ENCODE results near the gene ZNF333. TPM values are rescaled to one million over a fixed set of nuclear protein-coding genes. Genes with fewer than 3 reads are reported as not detected.
A peak's percentile ranks its signal among the peaks of the same experiment; 100 is the strongest.

The ZNF333 gene
- 18.1 TPM for total RNA-seq

DNA sequence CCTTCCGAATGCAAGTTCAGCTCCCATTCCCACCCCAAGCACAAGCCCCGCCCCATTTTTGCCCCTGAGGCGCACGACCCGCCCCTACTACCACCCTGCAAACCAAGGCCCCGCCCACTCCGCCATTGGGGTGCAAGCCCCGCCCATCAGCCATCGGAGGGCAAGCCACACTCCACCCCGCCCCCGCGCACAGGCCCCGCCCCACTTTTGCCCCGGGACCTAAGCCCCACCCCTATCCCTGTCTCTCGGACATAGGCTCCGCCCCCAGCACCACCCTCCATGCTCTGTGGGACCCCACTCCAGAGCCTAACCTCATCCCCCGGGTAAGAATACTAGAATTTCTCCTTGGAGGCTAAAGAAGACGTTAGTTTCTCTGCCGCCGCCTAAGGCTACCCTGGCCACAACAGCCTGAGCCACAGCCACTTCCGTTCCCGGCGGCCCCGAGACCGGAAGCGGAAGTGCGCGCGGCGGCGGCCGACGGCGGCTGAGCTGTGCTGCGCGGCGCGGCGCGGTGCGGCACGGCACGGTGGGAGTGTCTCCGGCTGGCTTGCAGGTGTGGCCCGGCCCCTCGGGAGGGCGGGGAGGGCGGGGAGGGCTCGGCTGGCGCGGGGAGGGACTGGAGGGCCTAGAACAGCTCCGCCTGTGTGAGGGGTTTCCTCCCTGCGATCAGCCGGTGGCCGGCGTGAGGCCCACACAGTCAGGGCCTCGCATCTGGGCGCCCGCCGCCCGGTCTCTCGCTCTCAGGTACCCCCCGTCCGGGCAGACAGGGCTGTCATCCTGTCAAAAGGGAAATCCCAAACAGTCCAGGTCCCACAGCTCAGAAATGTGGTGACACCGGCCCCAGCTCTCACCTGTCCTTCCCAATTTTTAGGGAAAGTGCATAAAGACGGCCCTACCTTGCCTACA lies at the start of gene ZNF333:
TSS of gene ZNF333 (plus strand) at position 451 of the 906 bp plus-strand sequence. CDS start 3,444 bp downstream, outside the sequence.
- peak; percentile 95 for DNase-seq

DNA sequence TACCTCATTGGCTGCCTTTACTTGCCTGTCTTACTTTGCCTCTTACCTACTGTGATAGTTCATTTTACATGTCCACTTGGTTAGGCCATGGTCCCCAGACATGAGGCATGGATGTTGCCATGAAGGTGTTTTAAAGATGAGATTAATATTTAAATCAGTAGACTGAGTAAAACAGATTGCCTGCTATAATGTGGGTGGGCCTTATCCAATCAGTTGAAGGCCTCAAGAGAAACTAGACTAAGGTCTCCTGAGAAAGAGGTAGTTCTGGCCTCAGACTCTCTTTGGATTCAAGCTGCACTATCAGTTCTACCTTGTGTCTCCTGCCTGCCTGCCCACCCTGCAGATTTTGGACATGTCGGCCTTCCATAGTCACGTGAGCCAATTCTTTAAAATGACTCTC lies 41.3 kb upstream of the ZNF333 start:
- no peak for DNase-seq

DNA sequence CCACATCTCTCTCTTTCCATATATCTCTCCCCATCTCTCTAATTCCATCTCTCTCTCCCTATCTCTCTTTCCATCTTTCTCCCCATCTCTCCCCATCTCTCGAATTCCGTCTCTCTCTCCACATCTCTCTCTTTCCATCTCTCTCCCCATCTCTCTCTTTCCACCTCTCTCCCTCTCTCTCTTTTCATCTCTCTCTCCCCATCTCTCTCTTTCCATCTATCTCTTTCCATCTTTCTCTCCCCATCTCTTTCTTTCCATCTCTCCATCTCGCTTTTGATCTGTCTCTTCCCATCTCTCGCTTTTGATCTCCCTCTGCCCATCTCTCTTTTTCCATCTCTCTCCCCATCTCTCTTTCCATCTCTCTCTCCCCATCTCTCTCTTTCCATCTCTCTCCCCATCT lies 40.8 kb upstream of the ZNF333 start:
- no peak for DNase-seq

DNA sequence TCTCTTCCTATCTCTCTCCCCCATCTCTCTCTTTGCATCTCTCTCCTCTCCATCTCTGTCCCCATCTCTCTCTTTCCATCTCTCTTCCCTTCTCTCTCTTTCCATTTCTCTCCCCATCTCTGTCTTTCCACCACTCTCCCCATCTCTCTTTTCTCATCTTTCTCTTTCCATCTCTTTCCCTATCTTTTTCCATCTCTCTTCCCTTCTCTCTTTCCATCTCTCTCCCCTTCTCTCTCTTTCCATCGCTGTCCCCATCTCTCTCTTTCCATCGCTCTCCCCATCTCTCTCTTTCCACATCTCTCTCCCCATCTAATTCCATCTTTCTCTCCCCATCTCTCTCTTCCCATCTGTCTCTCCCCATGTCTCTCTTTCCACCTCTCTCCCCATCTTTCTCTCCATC lies 39.7 kb upstream of the ZNF333 start:
- DNase-seq: no peak

DNA sequence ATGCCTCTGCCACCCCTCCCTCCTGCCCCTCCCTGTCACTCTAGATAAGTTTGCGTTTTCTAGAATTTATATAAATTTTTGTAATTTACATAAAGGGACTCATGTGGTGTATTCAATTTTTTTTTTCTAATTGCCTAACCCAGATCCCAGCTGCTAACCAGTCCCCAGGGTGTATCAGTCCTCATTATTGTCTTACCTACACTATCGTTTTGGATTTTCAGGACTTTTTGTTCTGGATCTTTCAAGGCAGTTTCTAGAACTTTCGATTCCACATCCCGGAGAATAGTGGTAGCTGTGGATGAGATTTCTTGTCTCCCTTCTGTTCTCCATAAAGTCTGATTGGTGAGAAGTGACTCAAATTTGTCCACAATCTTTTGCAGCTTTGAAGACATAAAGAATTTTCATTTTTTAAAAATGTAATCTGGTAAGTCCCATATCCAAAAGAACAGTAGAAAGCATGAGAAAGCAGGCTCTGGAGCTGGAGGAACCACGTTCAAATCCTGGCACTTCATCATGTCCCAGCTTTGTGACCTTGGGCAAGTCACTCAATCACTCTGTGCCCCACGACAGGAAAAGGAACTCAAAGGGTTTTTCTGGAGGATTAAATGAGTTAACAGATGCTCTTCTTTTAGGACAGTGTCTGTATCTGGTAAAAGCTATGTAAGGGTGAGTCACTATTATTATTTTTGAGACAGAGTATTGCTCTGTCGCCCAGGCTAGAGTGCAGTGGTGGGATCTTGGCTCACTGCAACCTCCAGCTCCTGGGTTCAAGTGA lies 34.9 kb upstream of the ZNF333 start:
- DNase-seq: no peak

DNA sequence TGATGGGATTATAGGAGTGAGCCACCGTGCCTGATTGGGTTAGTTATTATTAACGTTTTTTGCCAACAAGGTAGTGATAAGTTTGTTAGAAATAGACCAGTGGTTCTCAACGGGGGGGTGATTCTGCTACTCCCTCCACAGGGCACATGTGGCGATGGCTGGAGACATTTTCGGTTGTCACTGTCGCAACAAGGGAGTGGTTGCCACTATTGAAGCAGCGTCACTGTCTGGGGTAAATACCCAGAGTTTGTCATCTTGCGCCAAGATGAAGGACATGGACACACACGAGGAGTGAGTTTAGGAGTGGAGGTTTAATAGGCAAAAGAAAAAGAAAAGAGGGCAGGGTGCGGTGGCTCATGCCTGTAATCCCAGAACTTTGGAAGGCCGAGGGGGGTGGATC lies 34.1 kb upstream of the ZNF333 start:
- DNase-seq: no peak

DNA sequence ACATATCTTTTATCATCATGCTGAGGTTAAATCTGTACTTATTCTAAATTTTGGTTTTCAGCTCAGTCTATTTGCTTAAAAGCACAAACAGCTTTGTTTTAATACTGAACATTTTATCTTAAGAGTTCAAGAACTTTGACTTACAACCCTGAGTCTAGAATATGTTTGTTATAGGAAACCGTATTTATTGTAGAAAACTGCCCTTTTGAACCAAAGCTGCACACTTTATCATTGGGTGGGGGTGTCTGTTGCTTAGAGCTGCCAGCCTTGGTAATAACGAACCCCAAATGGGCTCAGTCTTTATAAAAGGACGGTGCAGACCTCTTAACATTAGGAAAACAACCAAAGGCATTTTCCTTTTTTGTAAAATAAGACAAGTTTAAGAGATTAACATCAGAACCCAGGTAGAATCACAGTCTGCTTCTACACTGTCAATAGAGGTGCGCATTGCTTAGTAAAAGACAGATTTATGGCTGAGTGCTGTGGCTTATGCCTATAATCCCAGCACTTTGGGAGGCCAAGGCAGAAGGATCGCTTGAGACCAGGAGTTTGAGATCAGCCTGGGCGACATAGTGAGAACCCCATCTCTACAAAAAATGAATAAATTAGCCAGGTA lies 29.9 kb upstream of the ZNF333 start:
- no peak for DNase-seq

DNA sequence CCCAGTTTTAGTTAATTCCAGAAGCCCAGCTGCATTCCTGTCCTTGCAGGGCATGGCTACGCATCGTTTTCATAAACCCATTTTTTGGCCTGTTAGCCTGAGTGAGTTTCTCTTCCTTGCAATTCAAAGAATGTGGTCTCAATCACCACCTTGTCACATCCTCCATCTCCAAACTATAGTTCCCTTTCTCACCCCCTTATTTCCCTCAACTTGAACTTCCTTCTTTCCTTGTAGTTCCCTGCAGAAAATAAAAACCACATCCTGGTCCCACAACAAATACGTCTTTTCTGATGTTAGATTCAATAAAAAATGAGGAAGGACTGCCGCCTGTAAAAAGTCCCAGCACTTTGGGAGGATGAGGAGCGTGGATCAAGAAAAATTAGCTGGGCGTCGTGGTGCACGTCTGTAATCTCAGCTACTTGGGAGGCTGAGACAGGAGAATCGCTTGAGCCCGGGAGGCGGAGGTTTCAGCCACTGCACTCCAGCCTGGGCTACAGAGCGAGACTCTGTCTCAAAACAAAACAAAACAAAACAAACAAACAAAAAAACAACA lies 28.4 kb upstream of the ZNF333 start:
- DNase-seq: peak; percentile 2

DNA sequence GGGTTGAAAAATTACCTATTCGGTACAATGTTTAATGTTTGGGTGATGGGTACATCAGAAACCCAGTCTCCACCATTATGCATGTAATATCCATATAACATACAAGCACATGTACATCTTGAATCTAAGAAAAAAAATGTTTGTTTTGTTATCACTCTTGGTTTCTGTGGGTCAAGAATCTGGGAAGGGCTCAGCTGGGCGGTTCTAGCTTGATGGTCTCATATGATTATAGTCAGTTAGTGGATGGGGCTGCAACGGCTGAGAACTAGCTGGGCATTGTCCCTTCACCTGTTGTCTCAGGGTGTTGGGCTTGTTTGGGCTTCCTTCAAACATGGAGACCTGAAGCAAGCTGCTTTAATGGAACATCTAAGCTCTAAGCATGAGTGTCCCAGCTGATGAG lies 19.9 kb upstream of the ZNF333 start:
- DNase-seq: no peak

DNA sequence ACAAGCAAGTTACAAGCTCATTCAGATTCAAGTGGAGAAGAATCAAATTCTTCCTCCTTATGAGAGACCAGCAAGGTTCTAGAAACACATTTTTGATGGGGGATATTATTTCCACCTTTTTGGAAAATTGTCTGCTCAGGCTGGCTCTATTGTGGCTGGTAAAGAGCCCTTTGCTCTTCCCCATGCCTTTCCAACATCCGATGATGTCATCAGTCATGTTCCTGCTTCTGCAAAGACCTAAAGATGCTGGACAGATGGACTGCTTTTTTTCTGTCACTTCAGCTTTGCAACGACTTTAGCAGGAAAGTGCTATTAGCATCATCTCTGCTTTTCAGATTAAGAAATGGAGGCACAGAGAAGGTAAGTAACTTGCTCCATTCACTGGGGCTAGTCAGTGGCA lies 19.4 kb upstream of the ZNF333 start:
- no peak for DNase-seq

DNA sequence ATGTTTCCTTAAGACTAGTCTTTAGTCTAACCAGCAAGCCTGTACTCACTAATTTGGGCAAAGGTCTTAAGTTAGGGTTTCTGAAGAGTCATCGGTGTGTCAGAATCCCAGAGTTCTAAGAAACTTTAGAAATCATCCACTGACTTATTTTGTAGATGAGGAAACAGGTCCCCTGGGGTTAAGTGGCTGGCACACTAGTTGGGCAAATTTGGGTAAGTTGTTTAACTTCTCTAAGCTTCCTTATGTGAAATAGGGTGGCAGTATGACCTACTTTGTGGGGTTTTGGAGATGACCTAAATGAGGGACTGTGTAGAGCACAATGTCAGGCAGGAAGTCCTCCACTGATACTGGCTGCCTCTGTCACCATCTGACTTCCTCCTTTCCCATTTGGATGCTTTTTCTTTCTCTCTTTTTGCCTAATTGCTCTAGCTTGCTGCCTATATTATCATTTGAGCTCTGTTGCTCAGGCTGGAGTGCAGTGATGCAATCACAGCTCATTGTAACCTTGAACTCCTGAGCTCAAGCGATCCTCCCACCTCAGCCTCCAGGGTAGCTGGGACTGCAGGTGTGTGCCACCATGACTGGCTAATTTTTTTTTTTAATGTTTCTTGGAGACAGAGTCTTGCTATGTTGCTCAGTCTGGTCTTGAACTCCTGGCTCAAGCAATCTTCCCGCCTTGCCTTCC lies 17.5 kb upstream of the ZNF333 start:
- no peak for DNase-seq

DNA sequence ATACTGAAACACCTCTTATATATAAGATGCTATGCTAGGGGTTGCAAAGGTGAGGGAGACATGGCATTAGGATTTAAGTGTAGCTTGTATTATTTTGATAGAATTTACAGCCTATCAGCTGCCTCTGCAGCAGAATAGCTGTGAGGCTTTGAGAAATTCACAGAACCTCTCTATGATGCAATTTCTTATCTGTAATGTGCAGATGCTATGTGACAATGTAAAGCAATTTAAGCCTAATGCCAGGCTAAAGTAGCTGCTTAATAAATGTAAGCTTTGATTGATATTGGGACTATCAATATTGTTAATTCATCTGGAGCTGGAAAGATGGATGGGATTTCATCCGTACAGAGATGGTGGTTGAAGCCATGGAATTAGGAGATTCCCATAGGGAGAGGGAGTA lies 16.8 kb upstream of the ZNF333 start:
- no peak for DNase-seq

DNA sequence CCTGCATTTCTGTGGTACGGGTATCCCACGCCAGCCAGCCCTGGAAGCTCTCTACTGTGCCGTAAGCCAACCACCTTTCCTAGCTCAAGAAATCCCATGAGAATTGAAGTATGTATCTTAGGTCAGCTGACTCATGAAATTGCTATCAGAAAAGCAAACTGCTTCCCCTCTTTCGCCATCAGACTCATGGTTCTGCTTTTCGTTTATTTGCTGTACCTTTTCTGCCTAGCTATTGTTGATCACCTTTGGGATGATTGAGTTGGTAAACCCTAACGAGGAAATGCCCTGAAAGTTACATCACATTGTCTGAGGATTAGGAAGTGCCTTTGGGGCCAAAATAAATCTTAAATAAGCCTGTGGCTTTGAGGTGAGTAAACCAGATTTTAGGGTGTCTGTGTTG lies 15.1 kb upstream of the ZNF333 start, which contains the start of gene ADGRE3:
TSS of gene ADGRE3 (minus strand) at position 81 of the 400 bp plus-strand sequence. CDS start at position 7, 74 bp downstream.
- DNase-seq: no peak

DNA sequence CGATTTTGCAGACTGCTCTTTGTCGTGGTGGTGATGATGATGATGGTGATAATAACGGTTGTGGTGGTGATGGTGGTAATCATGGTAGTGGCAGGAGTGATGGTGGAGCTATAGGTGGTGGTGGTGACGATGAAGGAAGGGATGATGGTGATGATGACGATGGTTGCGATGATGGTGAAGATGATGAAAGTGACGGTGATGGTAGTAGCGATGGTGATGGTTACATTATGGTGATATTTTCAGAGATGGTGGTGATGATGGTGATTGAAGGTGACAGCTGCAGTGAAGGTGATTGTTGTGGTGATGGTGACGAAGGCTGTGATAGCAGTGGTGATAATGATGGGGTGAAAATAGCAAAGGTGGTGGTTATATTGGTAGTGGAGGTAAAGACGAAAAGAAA lies 13.1 kb upstream of the ZNF333 start:
- no peak for DNase-seq

DNA sequence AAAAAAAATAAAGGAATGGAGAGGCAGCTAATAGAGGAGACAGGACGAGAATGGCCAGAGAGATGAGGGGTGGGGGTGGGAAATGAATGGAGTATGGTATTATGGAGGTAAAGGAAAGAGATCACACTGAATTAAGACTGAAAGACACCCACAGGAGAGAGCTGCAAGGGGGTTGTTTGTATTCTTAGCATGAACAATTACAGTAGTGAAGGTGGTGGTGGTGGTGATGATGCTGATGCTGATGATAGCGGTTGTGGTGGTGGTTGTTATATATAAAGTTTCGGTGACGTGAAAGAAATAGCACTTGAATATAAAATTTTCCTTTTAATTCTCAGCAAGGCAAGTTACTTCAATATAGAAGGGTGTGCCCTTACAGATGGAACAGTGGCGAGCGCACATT lies 12.4 kb upstream of the ZNF333 start:
- DNase-seq: no peak

DNA sequence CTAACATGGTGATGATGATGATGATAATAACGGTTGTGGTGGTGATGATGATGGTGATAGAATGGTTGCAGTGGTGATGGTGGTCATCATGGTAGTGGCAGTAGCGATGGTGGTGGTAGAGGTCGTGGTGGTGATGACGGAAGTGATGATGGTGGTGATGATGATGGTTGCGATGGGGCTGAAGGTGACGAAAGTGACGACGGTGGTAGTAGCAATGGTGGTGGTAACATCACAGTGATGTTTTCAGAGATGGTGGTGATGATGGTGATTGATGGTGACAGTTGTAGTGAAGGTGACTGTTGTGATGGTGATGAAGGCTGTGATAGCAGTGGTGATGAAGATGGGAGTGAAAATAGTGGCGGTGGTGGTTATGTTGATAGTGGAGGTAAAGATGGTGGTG lies 11.6 kb upstream of the ZNF333 start:
- DNase-seq: no peak

DNA sequence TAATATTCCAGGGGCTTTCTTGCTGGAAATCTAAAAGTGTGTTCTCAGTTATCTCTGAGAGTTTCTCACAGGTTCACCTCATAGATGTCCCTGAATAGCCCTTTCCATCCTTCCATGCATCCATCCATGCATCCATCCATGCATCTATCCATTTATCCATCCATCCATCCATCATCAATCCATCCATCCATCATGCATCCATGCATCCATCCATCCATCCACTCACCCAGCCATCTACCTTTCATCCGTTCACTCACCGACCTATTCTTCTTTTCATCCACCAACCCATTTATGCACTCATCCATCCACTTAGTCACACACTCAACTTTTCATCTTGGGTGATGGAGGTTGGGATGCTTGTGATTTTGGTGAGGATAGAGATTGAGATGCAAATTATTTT lies 7.8 kb upstream of the ZNF333 start:
- DNase-seq: no peak

DNA sequence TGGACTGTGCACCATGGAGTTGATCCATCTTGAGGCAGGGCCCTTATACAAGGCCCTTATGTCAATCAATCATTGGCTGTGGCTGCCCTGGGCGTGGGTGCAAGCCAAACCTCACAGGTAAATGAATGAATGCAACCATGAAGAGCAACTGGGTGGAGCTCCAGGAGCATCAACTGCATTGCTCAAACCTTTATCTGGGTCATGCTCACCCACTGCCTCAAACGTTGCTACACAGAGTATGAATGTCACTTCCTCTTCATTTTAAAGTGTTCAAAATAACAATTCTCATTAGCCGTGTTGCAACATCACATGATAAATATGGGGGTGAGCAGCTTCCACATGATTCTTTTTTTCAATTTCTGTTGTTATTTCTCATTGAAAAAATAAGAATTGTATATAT lies 6.4 kb upstream of the ZNF333 start:
- DNase-seq: no peak

DNA sequence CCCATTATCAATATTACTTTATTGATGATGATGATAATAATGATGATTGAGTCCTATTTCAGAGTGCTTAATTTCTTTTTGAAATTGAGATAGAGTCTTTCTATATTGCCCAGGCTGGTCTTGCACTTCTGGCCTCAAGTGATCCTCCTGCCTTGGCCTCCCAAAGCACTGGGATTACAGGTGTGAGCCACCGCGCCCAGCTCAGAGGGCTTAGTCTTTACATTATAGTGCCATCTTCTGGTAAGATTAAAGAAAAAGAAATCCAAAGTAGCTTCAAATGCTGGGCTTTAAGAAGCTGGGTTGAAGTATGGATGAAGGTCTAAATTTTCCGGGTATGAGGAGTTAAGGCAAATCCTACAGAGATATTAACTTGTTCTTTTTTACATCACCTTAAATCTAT lies 3.4 kb upstream of the ZNF333 start:
- DNase-seq: no peak

DNA sequence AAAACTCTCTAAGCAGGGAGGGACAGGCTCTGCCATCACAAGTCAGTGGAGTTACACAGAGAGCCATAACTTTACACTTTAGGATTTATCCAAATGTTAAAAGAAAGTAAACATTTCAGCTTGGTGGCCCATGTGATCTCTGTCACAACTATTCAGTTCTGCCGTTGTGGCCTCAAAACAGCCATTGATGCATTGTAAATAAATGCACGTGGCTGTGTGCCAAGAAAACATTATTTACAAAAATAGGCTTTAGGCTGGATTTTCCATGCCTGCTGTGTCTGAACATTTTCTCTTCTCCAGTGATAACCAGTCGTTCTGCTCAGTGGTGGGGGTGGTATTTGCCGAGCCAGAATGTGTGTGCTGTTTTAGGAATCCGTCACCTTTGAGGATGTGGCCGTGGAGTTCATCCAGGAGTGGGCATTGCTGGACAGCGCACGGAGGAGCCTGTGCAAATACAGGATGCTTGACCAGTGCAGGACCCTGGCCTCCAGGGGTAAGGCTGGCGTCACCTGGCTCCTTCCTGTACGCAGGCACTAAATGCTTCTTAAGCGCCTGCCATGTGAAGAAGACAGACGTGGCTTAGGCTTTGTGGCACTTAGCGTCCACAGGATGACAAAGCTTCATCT lies 4.9 kb downstream of the ZNF333 start:
- no peak for DNase-seq

DNA sequence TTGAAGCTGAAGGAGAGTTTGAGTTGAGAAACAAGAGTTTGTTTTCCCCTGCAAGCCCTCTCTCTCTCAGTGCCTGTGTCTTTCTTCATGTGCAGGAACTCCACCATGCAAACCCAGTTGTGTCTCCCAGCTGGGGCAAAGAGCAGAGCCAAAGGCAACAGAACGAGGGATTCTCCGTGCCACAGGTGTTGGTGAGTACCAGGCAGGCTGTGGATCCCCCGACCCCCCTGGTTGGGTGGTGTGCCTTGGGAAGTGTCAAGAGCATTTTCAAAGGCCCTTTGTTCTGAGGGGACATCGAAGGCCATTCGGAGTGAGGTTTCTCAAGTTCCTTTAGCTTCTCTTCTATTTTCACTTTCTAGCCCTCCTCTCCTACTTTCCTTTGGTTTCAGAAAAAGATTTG lies 5.6 kb downstream of the ZNF333 start:
- no peak for DNase-seq

DNA sequence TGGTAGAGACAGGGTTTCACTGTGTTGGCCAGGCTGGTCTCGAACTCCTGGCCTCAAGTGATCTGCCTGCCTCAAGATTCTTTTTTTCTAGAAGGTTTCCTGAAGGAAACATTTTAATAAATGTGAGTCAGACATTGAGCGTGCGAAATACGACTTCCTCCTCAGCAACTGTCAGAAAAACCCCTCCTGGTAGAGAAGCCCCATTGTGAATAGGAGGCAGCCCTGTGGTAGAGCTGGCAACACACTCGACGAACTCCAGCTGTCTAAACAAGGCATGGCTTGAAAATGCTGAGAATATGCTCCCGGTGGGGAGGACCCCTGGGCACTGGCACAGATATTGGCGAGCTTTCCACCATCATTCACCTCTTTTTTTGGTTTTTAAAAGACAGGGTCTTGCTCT lies 9.8 kb downstream of the ZNF333 start:
- no peak for DNase-seq

Measured in tongue (tissue), 2 donors.